MG63 (cell line): Measurements from ENCODE around the gene NCAPD3. TPM values are rescaled to one million over a fixed set of nuclear protein-coding genes. Genes with fewer than 3 reads are reported as not detected.
"Not testable (repeated sequence)": the region's sequence is repeated elsewhere in the genome, so short reads cannot be mapped to it uniquely, and the experiment has no call there.

Source experiments
- DNase-seq: peaks from one replicate; pipeline ENCODE4 v3.0.0-alpha.2; 2020
- H3K27me3 ChIP-seq: fragments of 250-450 bp; sonication (Bioruptor Pico); 2 replicates; pipeline ENCODE4 v1.5.1; 2020; ENCODE audit warnings: mild to moderate bottlenecking, moderate library complexity
- H3K36me3 ChIP-seq: fragments of 250-450 bp; sonication (Bioruptor Pico); 2 replicates; pipeline ENCODE4 v1.5.1; 2020; ENCODE audit warnings: mild to moderate bottlenecking, moderate library complexity
- H3K4me3 ChIP-seq: fragments of 250-450 bp; sonication (Bioruptor Pico); 2 replicates; pipeline ENCODE4 v1.5.1; 2020; ENCODE audit warnings: mild to moderate bottlenecking, moderate library complexity
- H3K9me3 ChIP-seq: fragments of 250-450 bp; sonication (Bioruptor Pico); 2 replicates; pipeline ENCODE4 v1.5.1; 2020; ENCODE audit warnings: mild to moderate bottlenecking, moderate library complexity
- total RNA-seq: library from RNA; depleted of rRNA; stranded (reverse); fragments of >200 nt; shearing (Covaris generic); gene quantifications from 2 replicates; pipeline ENCODE4 v1.2.3, GENCODE V29; 2014; ENCODE audit warnings: low replicate concordance

The NCAPD3 gene
- total RNA-seq, 1 experiment from 2014 or later, result 43.9 TPM

DNA sequence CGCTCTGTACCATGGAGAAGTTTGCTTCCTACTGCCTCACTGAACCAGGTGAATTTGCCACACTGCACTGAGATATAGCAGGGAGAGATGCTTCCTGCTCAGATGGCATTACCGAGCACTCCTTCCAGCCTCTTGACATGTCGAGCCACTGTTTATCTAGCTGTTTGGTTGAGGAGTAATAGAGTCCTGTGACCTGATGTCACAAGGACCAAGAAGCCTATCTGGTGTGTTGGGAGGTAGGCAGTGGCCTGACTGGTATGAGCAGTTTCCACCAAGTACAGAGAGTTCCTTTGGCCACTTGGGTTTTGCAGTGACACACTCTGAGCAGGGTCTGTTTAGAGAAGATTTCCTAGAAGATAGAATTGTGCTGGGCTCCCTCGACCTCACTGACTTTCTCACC is 34.8 kb upstream of the NCAPD3 start:
- DNase-seq, result no peak
- Histone ChIP-seq H3K27me3 (no peaks in the 10 kb centered on the region), H3K36me3 (no peaks in the 10 kb centered on the region; the same call in none of the 2 replicates), H3K9me3 (no peaks in the 10 kb centered on the region), H3K4me3 (no peak overlapping the region)

DNA sequence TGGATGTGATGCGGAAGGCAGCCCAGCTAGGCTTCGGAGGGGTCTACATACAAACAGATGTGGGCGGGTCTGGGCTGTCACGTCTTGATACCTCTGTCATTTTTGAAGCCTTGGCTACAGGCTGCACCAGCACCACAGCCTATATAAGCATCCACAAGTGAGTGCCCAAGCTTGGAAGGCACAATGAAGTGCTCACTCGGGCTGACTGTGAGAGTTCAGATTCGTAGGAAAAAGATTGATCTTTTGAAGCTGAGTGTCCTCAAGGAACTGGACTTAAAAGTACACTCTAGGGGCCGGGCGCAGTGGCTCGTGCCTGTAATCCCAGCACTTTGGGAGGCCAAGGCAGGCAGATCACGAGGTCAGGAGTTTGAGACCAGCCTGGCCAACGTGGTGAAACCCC is 33.3 kb upstream of the NCAPD3 start:
- DNase-seq, result no peak
- no peak overlapping the region for H3K4me3 ChIP-seq
- no peaks in the 10 kb centered on the region; the same call in 1 of the 2 replicates for H3K36me3 ChIP-seq
- no peaks in the 10 kb centered on the region for H3K9me3 ChIP-seq
- H3K27me3 ChIP-seq, result no peaks in the 10 kb centered on the region

DNA sequence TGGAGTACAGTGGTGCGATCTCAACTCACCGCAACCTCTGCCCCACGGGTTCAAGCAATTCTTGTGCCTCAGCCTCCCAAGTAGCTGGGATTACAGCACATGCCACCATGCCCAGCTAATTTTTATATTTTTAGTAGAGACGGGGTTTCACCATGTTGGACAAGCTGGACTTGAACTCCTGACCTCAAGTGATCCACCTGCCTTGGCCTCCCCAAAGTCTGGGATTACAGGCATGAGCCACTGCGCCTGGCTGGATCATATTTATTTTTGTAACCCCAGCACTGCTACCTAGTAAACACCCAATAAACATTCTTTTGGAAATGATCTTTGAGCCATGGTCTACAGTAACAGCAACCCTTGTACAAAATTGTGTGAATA is 31.4 kb upstream of the NCAPD3 start:
- not testable (repeated sequence) for DNase-seq, H3K27me3 ChIP-seq, H3K4me3 ChIP-seq, H3K36me3 ChIP-seq, H3K9me3 ChIP-seq

DNA sequence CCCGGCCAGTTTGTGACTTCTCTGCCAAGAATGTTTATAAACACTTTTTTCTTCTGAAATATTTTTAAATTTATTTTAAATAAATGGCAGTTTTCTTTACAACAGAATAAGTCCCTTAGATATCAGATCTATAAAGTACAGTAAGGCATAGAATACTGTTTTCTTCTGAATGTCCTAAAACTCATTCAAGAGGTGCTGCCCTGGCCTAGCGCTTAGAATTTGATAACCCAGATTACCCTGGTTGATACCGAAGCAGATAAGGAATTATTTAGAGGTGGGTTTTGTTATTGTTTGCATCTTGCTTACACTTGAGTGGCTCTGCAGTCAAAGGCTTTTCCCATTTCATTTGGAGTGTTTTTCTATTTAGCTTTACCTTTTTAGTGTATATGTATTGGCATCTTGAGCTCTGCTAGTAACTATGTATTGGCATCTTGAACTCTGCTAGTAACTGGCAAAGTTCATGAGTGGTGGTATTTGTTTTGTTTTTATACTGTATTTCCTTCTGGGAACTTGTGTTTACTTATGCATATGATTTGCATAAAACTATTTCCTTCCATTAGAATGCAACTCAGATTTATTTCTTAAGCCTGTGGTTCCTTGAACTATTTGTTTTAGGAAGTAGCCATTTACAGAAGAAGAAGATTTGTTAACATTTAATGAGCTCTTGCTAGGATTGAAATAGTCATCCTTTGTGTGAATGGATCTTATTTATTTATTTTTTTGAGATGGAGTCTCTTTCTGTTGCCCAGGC is 30.8 kb upstream of the NCAPD3 start:
- Histone ChIP-seq H3K9me3 (no peaks in the 10 kb centered on the region), H3K36me3 (no peaks in the 10 kb centered on the region; the same call in 1 of the 2 replicates), H3K27me3 (no peaks in the 10 kb centered on the region), H3K4me3 (peak overlapping the region; percentile 89)
- no peak for DNase-seq

DNA sequence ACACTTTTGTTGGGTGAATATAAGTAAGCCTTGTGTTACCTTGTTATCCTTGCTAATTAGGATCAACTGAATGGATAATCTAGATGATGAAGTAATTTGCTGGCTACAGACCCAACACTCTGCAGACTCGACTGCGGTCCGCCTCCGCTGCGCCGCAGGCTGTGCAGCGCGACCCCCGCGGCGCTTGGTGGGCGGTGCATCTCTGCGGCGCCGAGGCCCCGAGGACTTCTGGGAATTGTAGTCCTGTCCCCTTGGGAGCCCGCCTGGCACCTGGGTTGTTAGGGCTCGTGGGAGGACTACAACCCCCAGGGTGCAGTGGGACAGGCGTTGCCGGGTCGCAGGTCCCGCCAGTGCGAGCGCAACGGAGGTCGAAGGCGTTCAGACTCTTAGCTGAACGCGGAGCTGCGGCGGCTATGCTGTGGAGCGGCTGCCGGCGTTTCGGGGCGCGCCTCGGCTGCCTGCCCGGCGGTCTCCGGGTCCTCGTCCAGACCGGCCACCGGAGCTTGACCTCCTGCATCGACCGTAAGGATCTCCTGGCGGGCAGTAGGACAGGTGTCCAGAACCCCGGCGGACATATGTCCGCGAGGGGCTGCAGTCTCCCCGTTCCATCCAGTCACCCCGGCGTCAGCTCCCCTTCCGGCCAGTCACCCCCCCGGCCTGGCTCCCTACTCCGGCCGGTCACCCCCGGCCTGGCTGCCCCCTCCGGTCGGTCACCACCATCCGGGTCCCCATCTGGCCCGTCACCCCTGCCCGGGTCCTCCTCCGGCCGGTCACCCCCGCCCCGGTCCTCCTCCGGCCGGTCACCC is 29.6 kb upstream of the NCAPD3 start, which contains the start of the genes ACAD8 and THYN1:
ACAD8 (plus strand) TSS at position 381 of the 806 bp plus-strand sequence; CDS start at position 414, 33 bp downstream.
THYN1 (minus strand) TSS at position 165 of the 806 bp plus-strand sequence. CDS start 470 bp downstream, outside the sequence.
- Histone ChIP-seq H3K4me3 (peak within 1 kb of the TSS; percentile 89), H3K36me3 (peaks cover 3% of the 10 kb centered on the region; the same call in 1 of the 2 replicates), H3K9me3 (no peaks in the 10 kb centered on the region), H3K27me3 (no peaks in the 10 kb centered on the region)
- DNase-seq, result peak; percentile 96

DNA sequence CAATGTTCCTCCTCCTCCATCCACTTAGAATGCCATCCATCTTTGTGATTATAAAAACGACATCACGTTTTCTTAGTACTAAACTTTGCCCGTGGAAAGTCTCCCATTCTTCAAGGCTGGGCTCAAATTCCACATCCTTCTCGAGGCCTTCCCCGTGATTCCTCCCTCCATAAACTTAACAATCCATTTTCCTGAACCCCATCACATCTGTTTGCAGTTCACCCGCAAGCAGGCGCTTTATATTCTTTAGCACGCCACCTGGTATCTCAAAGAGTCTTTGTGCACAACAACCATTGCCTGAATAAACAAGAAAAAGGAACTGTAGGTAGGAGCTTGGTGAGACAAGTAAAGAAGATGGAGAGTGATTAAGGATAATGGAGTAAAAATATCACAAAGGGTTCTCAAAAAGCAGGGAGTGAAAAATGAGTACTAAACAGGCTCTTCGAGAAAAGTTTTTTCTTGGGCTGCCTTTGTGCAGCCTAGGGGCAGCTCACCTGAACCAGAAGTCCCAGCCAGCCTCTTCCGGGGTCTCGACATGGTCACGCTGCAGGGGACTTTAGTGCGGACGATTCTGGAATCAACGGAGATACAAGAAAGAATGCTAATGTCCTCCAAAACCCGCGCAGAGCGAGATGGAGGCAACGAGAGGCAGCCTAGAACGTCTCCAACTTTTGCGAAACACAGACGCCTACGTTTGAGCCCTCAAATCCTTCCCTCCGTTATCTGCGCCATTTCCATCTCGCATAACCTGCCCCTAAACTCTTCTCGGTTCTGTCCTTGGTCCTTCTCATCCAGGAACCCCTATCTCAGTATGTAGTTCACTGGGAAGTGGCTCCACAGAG is 28.8 kb upstream of the NCAPD3 start:
- Histone ChIP-seq H3K4me3 (peak overlapping the region; percentile 89), H3K27me3 (no peaks in the 10 kb centered on the region), H3K36me3 (0 out of 2 replicates have a peak, but pooled peaks cover 3% of the 10 kb centered on the region), H3K9me3 (no peaks in the 10 kb centered on the region)
- DNase-seq, result no peak

DNA sequence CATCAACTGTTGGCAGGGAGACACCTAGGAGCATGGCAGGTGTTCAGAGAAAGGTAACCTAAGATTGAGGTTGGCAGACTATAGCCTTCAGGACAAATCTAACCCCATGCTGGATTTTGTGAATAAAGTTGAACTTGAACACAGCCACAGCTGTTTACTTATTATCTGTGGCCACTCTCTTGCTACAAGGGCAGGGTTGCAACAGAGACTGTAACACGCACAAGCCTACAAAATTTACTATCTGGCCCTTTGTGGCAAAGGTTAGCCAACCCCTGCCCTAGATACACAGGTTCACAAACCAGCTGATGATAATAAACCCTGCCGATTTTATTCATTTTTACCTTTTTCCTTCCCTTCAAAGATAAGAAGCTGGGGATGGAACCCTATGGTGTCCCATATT is 26.9 kb upstream of the NCAPD3 start:
- H3K27me3 ChIP-seq, result no peaks in the 10 kb centered on the region
- no peak for DNase-seq
- H3K4me3 ChIP-seq, result no peak overlapping the region
- H3K36me3 ChIP-seq, result peaks cover 3% of the 10 kb centered on the region; the same call in 1 of the 2 replicates
- H3K9me3 ChIP-seq, result no peaks in the 10 kb centered on the region

DNA sequence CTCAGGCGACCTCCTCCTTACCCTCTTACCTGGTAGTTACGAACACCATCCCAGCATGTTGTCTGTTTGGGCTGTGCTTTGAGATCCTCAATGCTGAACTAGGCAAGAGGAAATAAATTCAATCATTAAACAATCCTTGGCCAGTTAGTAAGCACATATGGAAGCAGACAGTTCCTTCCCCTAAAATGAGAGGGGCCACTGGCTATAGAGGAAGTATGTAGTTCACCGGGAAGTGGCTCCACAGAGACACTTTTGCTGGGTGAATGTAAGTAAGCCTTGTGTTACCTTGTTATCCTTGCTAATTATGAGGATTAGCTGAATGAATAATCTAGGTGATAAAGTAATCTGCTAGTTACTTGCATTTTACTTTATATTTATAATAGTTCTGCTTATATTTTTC is 26.5 kb upstream of the NCAPD3 start:
- no peaks in the 10 kb centered on the region for H3K27me3 ChIP-seq
- H3K9me3 ChIP-seq, result no peaks in the 10 kb centered on the region
- DNase-seq, result no peak
- H3K4me3 ChIP-seq, result no peak overlapping the region
- H3K36me3 ChIP-seq, result peaks cover 3% of the 10 kb centered on the region; the same call in 1 of the 2 replicates

DNA sequence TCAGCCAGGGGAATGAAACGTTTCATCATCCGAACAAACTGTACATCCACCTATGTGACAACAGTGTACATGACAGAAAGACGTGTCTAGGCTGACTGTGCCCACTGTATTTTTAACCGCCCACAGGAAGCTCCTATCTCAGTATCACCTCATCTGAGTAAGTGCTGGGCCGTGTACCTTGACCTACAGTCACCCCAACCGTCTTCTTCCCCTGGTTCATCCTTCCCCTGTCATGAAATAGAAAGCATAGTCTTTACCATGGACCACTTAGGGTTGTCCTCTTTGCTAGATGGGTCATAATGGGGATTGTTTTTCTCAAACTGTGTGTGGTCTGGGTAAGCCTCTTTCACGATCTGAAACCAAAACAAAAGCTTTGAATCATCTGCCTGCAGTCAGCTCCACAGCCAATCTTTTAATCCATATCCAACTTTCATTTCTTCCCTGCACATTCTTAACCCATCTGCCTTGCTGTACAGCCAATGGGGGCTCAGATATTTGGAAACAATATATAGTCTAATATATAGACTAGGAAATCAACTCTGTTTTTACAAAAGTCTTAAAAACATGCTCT is 25.2 kb upstream of the NCAPD3 start:
- Histone ChIP-seq H3K27me3 (no peaks in the 10 kb centered on the region), H3K9me3 (no peaks in the 10 kb centered on the region), H3K4me3 (no peak overlapping the region), H3K36me3 (peaks cover 7% of the 10 kb centered on the region; the same call in 1 of the 2 replicates)
- no peak for DNase-seq

DNA sequence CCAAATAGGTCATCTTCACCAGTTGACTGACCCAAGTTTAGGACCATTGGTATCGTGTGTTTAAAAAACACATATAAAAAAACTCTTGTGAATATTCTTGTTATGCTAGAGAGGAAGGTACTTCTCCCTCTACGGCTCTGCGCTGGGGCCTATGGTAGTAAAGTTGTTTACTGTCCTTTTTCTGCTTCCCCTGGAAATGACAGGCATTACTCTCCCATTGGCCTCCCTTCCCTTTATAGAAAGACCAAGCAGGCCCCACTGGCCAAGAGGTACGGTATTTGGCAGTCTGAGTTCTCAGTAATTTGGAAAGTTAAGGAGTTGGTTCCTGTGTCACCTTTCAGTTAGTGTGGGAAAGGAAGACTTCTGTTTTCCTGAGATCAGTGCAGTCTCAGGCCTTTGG is 22.9 kb upstream of the NCAPD3 start:
- peaks cover 7% of the 10 kb centered on the region; the same call in 1 of the 2 replicates for H3K36me3 ChIP-seq
- H3K4me3 ChIP-seq, result no peak overlapping the region
- H3K9me3 ChIP-seq, result no peaks in the 10 kb centered on the region
- no peak for DNase-seq
- no peaks in the 10 kb centered on the region for H3K27me3 ChIP-seq

DNA sequence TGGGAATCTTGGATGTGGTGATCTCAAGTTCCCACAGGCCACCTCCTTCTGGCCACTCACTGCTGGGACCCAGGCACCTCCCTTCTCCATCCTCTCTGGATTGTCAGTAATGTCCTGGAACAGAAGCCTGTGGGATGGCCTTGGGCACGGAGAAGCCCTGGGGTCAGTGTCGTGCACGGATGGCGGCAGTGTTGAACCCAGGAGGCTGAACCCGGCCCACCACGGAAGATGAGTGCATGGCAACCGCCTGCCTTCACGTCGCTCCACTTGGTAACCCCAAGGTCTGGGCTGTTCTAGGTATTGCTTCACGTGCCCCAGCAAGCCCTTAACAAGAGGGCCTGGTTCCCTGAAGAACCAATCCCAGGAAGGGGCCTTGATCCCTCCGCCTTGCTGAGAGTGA is 22.3 kb upstream of the NCAPD3 start:
- peaks cover 7% of the 10 kb centered on the region; the same call in 1 of the 2 replicates for H3K36me3 ChIP-seq
- DNase-seq, result no peak

DNA sequence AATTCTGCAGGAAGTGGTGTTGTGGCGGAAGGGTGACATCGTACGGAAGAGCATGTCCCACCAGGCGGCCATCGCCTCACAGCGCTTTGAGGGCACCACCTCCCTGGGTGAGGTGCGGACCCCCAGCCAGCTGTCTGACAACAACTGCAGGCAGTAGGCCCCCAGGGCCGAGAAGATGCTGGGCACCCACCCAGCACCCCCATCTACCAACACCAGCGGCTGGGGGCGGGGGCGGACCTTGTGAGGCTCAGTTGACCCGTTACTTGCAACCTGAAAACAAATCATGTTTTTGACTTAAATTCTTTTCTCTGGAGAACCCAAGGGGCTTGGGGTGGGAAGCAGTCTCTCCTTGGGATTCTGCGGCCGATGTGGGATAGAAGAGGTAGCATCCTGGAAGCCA is 21.7 kb upstream of the NCAPD3 start:
- H3K27me3 ChIP-seq, result no peaks in the 10 kb centered on the region
- H3K9me3 ChIP-seq, result no peaks in the 10 kb centered on the region
- peaks cover 9% of the 10 kb centered on the region; the same call in 1 of the 2 replicates for H3K36me3 ChIP-seq
- no peak overlapping the region for H3K4me3 ChIP-seq
- no peak for DNase-seq

More for the DNA sequence above, 22.3 kb upstream of the NCAPD3 start:
- Histone ChIP-seq H3K27me3 (no peaks in the 10 kb centered on the region), H3K4me3 (no peak overlapping the region), H3K9me3 (no peaks in the 10 kb centered on the region)

DNA sequence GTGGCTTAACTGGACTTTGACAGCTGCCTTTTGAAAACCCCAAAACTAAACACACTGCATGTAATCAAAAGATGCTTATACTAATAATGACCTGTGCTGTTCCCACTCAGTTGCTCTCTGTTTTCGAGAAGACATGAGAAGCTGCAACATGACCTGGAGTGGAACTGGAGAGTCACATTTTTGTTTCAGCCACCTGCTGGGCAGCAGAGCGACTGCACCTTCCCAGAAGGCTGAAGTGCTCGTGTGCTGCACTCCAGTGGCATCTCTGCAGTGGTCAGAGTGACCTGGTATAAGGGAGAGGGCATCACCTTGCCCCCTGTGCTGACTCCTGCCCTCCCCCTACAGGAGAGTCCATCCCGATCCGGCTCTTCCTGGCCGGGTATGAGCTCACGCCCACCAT is 20.8 kb upstream of the NCAPD3 start:
- Histone ChIP-seq H3K36me3 (peaks cover 9% of the 10 kb centered on the region; the same call in 1 of the 2 replicates), H3K9me3 (no peaks in the 10 kb centered on the region)
- DNase-seq, result no peak

DNA sequence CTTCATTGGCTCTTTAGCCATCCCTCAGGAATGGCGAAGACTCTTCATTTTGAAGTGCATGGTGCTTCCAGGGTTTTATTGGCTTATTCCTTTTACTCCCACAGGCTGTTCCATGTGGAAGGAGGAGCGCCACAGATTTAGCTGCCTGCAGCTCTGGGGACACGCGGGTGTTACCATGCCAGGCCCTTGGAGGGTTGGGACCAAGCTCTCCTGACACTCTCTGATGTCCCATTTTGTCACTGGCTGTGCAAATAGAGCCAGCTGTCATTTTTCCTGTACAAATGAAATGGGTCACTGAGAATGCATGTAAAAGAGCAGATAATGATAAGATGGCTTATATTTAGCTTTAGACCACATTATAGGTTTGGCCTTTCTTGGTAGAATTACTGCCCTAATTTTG is 20.1 kb upstream of the NCAPD3 start:
- no peaks in the 10 kb centered on the region for H3K9me3 ChIP-seq
- no peak overlapping the region for H3K4me3 ChIP-seq
- DNase-seq, result no peak
- no peaks in the 10 kb centered on the region for H3K27me3 ChIP-seq
- H3K36me3 ChIP-seq, result peaks cover 12% of the 10 kb centered on the region; the same call in 1 of the 2 replicates

More for the DNA sequence above, 20.8 kb upstream of the NCAPD3 start:
- no peak overlapping the region for H3K4me3 ChIP-seq
- no peaks in the 10 kb centered on the region for H3K27me3 ChIP-seq

DNA sequence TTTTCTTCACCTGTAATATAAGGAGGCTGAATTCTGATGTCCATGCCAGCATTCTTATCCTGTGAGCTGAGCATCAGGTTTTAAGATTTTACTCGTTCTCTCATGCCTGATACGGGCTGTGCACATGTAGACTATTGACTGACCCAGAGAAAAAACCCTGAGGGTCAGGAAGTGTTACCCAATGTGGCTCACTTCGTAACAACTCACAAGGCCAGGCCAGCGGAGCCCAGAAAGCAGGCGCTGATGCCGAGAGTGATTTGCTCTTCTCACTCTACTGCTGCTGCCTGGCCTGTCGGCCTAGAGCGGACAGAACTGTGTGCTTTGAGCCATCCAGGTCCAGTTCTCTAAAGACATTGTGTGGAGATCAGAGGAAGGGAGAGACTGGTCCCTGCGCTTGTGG is 18.6 kb upstream of the NCAPD3 start:
- Histone ChIP-seq H3K36me3 (peaks cover 9% of the 10 kb centered on the region; the same call in 1 of the 2 replicates), H3K4me3 (no peak overlapping the region), H3K27me3 (no peaks in the 10 kb centered on the region), H3K9me3 (no peaks in the 10 kb centered on the region)
- DNase-seq, result no peak

DNA sequence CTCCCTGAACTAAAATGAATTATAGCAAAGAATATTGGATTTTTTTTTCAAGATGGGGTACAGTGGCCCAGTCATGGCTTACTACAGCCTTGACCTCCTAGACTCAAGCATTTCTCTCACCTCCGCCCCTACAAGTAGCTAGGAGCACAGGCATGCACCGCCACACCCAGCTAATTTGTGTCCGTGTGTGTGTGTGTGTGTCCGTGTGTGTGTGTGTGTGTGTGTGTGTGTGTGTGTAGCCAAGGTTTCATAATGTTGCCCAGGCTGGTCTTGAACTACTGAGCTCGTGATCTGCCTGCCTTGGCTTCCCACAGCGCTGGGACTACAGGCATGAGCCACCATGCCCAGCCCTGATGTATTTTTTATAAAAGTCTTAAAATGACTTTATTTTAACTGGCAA is 16.8 kb upstream of the NCAPD3 start:
- Histone ChIP-seq H3K4me3 (no peak overlapping the region), H3K36me3 (peaks cover 16% of the 10 kb centered on the region), H3K9me3 (no peaks in the 10 kb centered on the region), H3K27me3 (no peaks in the 10 kb centered on the region)
- no peak for DNase-seq
